H1 (cell line): ENCODE measurements around the gene ZFAND2B. TPM values are rescaled to one million over a fixed set of nuclear protein-coding genes. Genes with fewer than 3 reads are reported as not detected.

Source experiments
- CTCF ChIA-PET: fragments of 300-600 bp; sonication (Branson Sonifier 250); formaldehyde crosslinking; loops from one replicate; lab custom pipeline; 2021; ENCODE audit not compliant: partially characterized antibody; lab: Charles Lee
- POLR2A ChIA-PET: fragments of 300-600 bp; sonication (Branson Sonifier 250); formaldehyde crosslinking; loops from one replicate; lab custom pipeline; 2021; ENCODE audit warnings: inconsistent platforms; ENCODE audit not compliant: partially characterized antibody; lab: Charles Lee
- DNase-seq, 2 experiments: peaks; one replicate each; pipeline versions ENCODE4 v3.0.0 to v3.0.0-alpha.2; 2010 to 2022; ENCODE audit warnings: low spot score in 2 of 2, low read depth in 1 of 2, mixed read lengths in 1 of 2
- FAIRE-seq: peaks from 2 replicates; lab custom pipeline; 2011; peaks lifted over from hg19 to GRCh38; lab: Jason Lieb, UNC
- H2AFZ ChIP-seq: 2 replicates; pipeline ENCODE4 v1.8.1; 2012; ENCODE audit warnings: low read length, inconsistent platforms
- H2AK5ac ChIP-seq: 2 replicates; pipeline ENCODE4 v1.6.1; 2013; ENCODE audit warnings: low read depth, low read length
- H2BK120ac ChIP-seq: replicated peaks from 2 replicates; pipeline ENCODE3; 2013; ENCODE audit warnings: low read depth, low read length, inconsistent platforms
- H2BK12ac ChIP-seq: 2 replicates; pipeline ENCODE4 v1.6.1; 2013; ENCODE audit warnings: low read depth, low read length
- H2BK15ac ChIP-seq: 2 replicates; pipeline ENCODE4 v1.6.1; 2013; ENCODE audit warnings: low read length
- H2BK20ac ChIP-seq: 2 replicates; pipeline ENCODE4 v1.6.1; 2013; ENCODE audit warnings: low read length
- H2BK5ac ChIP-seq: 2 replicates; pipeline ENCODE4 v1.6.1; 2013; ENCODE audit warnings: low read depth, low read length
- H3K14ac ChIP-seq: 2 replicates; pipeline ENCODE4 v1.6.1; 2013; ENCODE audit warnings: inconsistent platforms; ENCODE audit not compliant: insufficient read length
- H3K18ac ChIP-seq: 2 replicates; pipeline ENCODE4 v1.6.1; 2013; ENCODE audit warnings: low read length; ENCODE audit errors: extremely low read depth
- H3K23ac ChIP-seq: 2 replicates; pipeline ENCODE4 v1.6.1; 2013; ENCODE audit warnings: inconsistent platforms; ENCODE audit not compliant: insufficient read length
- H3K23me2 ChIP-seq: 2 replicates; pipeline ENCODE4 v1.6.1; 2013; ENCODE audit warnings: low read depth, low read length
- H3K27ac ChIP-seq: 2 replicates; pipeline ENCODE4 v1.6.1; 2011; ENCODE audit warnings: low read depth, low read length, inconsistent platforms
- H3K27me3 ChIP-seq, 4 experiments: replicated peaks in 1 of 4; 1 replicate in 1 of 4; 2 replicates in 3 of 4; pipeline versions ENCODE4 v1.6.1 to v1.8.1; 2011 to 2013; ENCODE audit warnings: low read length in 3 of 4, mild to moderate bottlenecking in 3 of 4, inconsistent platforms in 2 of 4, mixed read lengths in 2 of 4, moderate library complexity in 1 of 4; ENCODE audit not compliant: control insufficient read depth in 3 of 4, insufficient read depth in 3 of 4; ENCODE audit errors: extremely low read depth in 1 of 4
- H3K36me3 ChIP-seq, 4 experiments: 2 replicates each; pipeline versions ENCODE4 v1.6.1 to v1.8.1; 2011 to 2013; ENCODE audit warnings: mild to moderate bottlenecking in 4 of 4, low read length in 3 of 4, moderate library complexity in 2 of 4, control low read depth in 1 of 4, inconsistent platforms in 1 of 4; ENCODE audit not compliant: insufficient read depth in 4 of 4, control insufficient read depth in 2 of 4
- H3K4ac ChIP-seq: replicated peaks from 2 replicates; pipeline ENCODE3; 2013; ENCODE audit warnings: low read length, low read depth, mixed read lengths, inconsistent platforms; ENCODE audit not compliant: insufficient read length
- H3K4me1 ChIP-seq, 4 experiments: replicated peaks in 1 of 4; 1 replicate in 1 of 4; 2 replicates in 3 of 4; pipeline versions ENCODE4 v1.6.1 to v1.8.1; 2011 to 2013; ENCODE audit warnings: low read length in 3 of 4, inconsistent platforms in 2 of 4, mixed read lengths in 1 of 4; ENCODE audit not compliant: insufficient read depth in 4 of 4, control insufficient read depth in 3 of 4
- H3K4me2 ChIP-seq, 2 experiments: 2 replicates each; pipeline versions ENCODE4 v1.6.1 to v1.8.1; 2011 to 2013; ENCODE audit warnings: low read depth in 2 of 2, low read length in 2 of 2, control low read depth in 1 of 2, inconsistent platforms in 1 of 2, mild to moderate bottlenecking in 1 of 2; ENCODE audit not compliant: insufficient read depth in 1 of 2
- H3K4me3 ChIP-seq, 4 experiments: fragments of 200-600, 300-600 bp in 1 of 4; sonication (generic), shearing (Covaris generic), sonication (Bioruptor Twin) in 1 of 4; 2 replicates each; pipeline versions ENCODE4 v1.5.1 to v1.8.1; 2011 to 2016; ENCODE audit warnings: low read length in 4 of 4, low read depth in 3 of 4, control low read depth in 2 of 4, inconsistent platforms in 2 of 4, mild to moderate bottlenecking in 2 of 4, mixed read lengths in 1 of 4, moderate library complexity in 1 of 4; ENCODE audit not compliant: insufficient read depth in 2 of 4; ENCODE audit errors: extremely low read depth in 1 of 4
- H3K56ac ChIP-seq: replicated peaks from 2 replicates; pipeline ENCODE3; 2013; ENCODE audit warnings: low read depth, mild to moderate bottlenecking, mixed read lengths, low read length, inconsistent platforms; ENCODE audit not compliant: insufficient read length
- H3K79me1 ChIP-seq: 2 replicates; pipeline ENCODE4 v1.6.1; 2013; ENCODE audit warnings: low read depth, low read length, control low read depth
- H3K79me2 ChIP-seq, 2 experiments: 2 replicates each; pipeline versions ENCODE4 v1.6.1 to v1.8.1; 2012 to 2013; ENCODE audit warnings: low read length in 2 of 2, mild to moderate bottlenecking in 2 of 2, inconsistent platforms in 1 of 2; ENCODE audit not compliant: insufficient read depth in 2 of 2, control insufficient read depth in 1 of 2
- H3K9ac ChIP-seq, 4 experiments: replicated peaks in 1 of 4; 1 replicate in 1 of 4; 2 replicates in 3 of 4; pipeline versions ENCODE4 v1.6.1 to v1.8.1; 2011 to 2013; ENCODE audit warnings: low read depth in 3 of 4, low read length in 3 of 4, control low read depth in 2 of 4, mild to moderate bottlenecking in 2 of 4, moderate library complexity in 2 of 4, inconsistent platforms in 1 of 4; ENCODE audit errors: extremely low read depth in 1 of 4
- H3K9me3 ChIP-seq, 2 experiments: 2 replicates each; pipeline versions ENCODE4 v1.6.1 to v1.8.1; 2012 to 2013; ENCODE audit warnings: mild to moderate bottlenecking in 2 of 2, moderate library complexity in 2 of 2, control low read depth in 1 of 2, inconsistent platforms in 1 of 2, low read depth in 1 of 2, low read length in 1 of 2, mixed read lengths in 1 of 2; ENCODE audit not compliant: insufficient read depth in 2 of 2
- H4K20me1 ChIP-seq, 2 experiments: replicated peaks in 1 of 2; 2 replicates each; pipeline versions ENCODE3 to v1.8.1; 2011 to 2013; ENCODE audit warnings: inconsistent platforms in 2 of 2, low read length in 2 of 2, mild to moderate bottlenecking in 1 of 2; ENCODE audit not compliant: insufficient read depth in 2 of 2, control insufficient read depth in 1 of 2
- H4K5ac ChIP-seq: 2 replicates; pipeline ENCODE4 v1.6.1; 2013; ENCODE audit warnings: low read length, low read depth, mixed read lengths, inconsistent platforms; ENCODE audit not compliant: insufficient read length
- H4K8ac ChIP-seq: 2 replicates; pipeline ENCODE4 v1.8.0; 2013; ENCODE audit warnings: mild to moderate bottlenecking, moderate library complexity, low read length, inconsistent platforms; ENCODE audit not compliant: insufficient read depth; ENCODE audit errors: extremely low read depth
- H4K91ac ChIP-seq: replicated peaks from 2 replicates; pipeline ENCODE3; 2013; ENCODE audit warnings: low read length, mixed read lengths, inconsistent platforms; ENCODE audit not compliant: insufficient read length
- KDM5A ChIP-seq: fragments of 200-600 bp; IDR thresholded peaks from 2 replicates; pipeline ENCODE4 v1.7.1; 2012; ENCODE audit warnings: mild to moderate bottlenecking, low read length, inconsistent platforms, mixed read lengths
- SIX5 ChIP-seq: IDR thresholded peaks from 2 replicates; pipeline ENCODE4 v1.6.1; 2011; ENCODE audit warnings: mild to moderate bottlenecking, low read depth, low read length
- SUZ12 ChIP-seq: fragments of 200-600 bp; sonication (generic); IDR thresholded peaks from 2 replicates; pipeline ENCODE4 v1.6.1; 2012; ENCODE audit warnings: mild to moderate bottlenecking, inconsistent platforms, low read length, moderate library complexity, mixed read lengths
- WGBS, 2 experiments: shearing (Covaris generic) in 1 of 2; methylation state at CpG; one replicate each; pipeline versions ENCODE4 v1.1.6 to v1.1.7; 2013 to 2015; ENCODE audit warnings: low lambda C conversion rate in 2 of 2, mixed read lengths in 2 of 2, inconsistent platforms in 1 of 2, low coverage in 1 of 2, missing lambda C conversion rate in 1 of 2; ENCODE audit not compliant: insufficient replicate concordance in 2 of 2, insufficient coverage in 1 of 2, insufficient read length in 1 of 2; ENCODE audit errors: extremely low coverage in 1 of 2, missing lambda C conversion rate in 1 of 2; 5-methylcytosine and 5-hydroxymethylcytosine counted together
- polyA plus RNA-seq, 7 experiments: library from polyadenylated mRNA; depleted of rRNA in 3 of 7; stranded (reverse) in 5 of 7; unstranded in 2 of 7; fragments of >200 nt in 5 of 7; fragments of 200-250 nt in 2 of 7; gene quantifications; 1 replicate in 5 of 7; 2 replicates in 1 of 7; 4 replicates in 1 of 7; pipeline versions ENCODE4 v1.2.1 to v1.2.3, GENCODE V29; 2011 to 2013; ENCODE audit warnings: missing spikeins in 2 of 7, mixed read lengths in 2 of 7
- total RNA-seq: library from RNA; stranded (reverse); fragmentation: NEBNext Ultra II Directional; extraction: Animal tissue kit (Norgen Biotek cat#: 25700); gene quantifications from 2 replicates; pipeline ENCODE4 v1.2.1, GENCODE V29; 2021

Gene ZFAND2B
- total and polyA plus RNA-seq, 2 of the 8 experiments (the other 6 are each of a cell fraction or from before 2014, with no cell fraction given): 16.0 to 17.9 TPM

DNA sequence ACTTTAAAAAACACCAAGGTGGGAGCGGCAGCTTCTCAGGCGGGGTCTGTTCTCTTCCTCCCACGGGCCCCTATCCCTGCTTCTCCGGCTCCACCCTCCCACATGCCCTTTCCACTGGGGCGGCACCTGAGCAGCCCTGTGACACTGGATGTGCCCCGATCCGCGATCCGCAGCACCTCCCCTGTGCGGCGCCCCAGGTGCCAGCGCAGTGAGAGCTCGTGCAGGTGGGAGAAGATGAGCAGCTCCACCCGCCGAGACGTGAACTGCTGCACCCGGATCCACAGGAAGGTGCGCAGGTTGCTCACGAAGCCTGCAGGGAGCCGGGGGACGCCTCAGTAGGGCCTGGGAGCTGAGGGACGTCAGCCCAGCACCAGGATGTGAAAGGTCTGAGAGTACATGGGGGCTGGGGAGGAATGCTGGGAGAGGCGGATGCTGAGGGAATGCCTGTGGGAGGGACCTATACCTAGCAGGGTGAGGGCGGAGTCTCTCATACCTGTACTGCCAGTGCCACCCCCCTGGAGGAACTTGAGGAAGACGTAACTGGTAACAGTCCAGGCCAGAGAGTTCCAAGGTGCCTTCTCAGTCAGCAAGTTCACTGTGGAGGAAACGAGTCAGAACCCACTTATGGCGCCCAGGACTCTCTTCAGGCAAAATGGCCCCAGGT, 9.4 kb downstream of the ZFAND2B start:
- no peak overlapping the region for H2BK20ac ChIP-seq
- no peak overlapping the region for H3K4me2 ChIP-seq
- no peak for TF ChIP-seq SIX5
- no peak for TF ChIP-seq SUZ12
- no peak for TF ChIP-seq KDM5A
- no peak overlapping the region for H3K9ac ChIP-seq
- no peak overlapping the region for H3K27ac ChIP-seq
- no peak overlapping the region for H2BK5ac ChIP-seq
- H4K5ac ChIP-seq: no peak overlapping the region
- H4K8ac ChIP-seq: no peak overlapping the region
- H3K4me1 ChIP-seq: peaks cover 0 to 12% (median 6%) of the 10 kb centered on the region in 4 experiments; a peak in 3 of 7 replicates
- FAIRE-seq (no peak), DNase-seq (no peak)
- H3K18ac ChIP-seq: no peak overlapping the region
- no peaks in the 10 kb centered on the region; a peak in 1 of 7 replicates for H3K27me3 ChIP-seq
- 88% methylated on average over 14 of the region's 27 CpGs; no CpG with 5 or more reads in 1 of the 2 experiments for WGBS, 2 experiments
- H2AFZ ChIP-seq: no peak overlapping the region
- ChIA-PET POLR2A (interaction anchor here (0.7 to 14.0 kb wide), 6 partner anchors 9 to 44 kb away, joined by 3 to 190 read pairs (median 32); partner anchors contain the start of genes ANKZF1, ATG9A, GLB1L and STK16), CTCF (interaction anchor here (0.6 to 1.7 kb wide), 8 partner anchors 8 to 561 kb away, joined by 3 to 6 read pairs (median 4); no protein-coding TSS in a partner anchor)
- H3K14ac ChIP-seq: no peak overlapping the region
- no peaks in the 10 kb centered on the region for H3K79me2 ChIP-seq
- H3K23me2 ChIP-seq: peaks cover 14% of the 10 kb centered on the region
- no peaks in the 10 kb centered on the region for H3K9me3 ChIP-seq
- H2AK5ac ChIP-seq: no peak overlapping the region
- H2BK15ac ChIP-seq: no peak overlapping the region
- H3K56ac ChIP-seq: no peak overlapping the region
- H3K23ac ChIP-seq: no peak overlapping the region
- peaks cover 0 to 2% of the 10 kb centered on the region in 2 experiments for H4K20me1 ChIP-seq
- no peak overlapping the region for H2BK120ac ChIP-seq
- no peak overlapping the region for H3K4me3 ChIP-seq
- no peak overlapping the region for H3K4ac ChIP-seq
- peaks cover 14 to 44% (median 24%) of the 10 kb centered on the region in 4 experiments for H3K36me3 ChIP-seq
- no peaks in the 10 kb centered on the region for H3K79me1 ChIP-seq
- no peak overlapping the region for H4K91ac ChIP-seq
- H2BK12ac ChIP-seq: 0 out of 2 replicates have a peak overlapping the region, but pooled peaks have one; percentile 23
